Measurements from ENCODE around the gene ZNF33B.
A peak's percentile ranks its signal among the peaks of the same experiment; 100 is the strongest.
"Not testable (repeated sequence)": the region's sequence is repeated elsewhere in the genome, so short reads cannot be mapped to it uniquely, and the experiment has no call there.

ZNF33B gene

DNA sequence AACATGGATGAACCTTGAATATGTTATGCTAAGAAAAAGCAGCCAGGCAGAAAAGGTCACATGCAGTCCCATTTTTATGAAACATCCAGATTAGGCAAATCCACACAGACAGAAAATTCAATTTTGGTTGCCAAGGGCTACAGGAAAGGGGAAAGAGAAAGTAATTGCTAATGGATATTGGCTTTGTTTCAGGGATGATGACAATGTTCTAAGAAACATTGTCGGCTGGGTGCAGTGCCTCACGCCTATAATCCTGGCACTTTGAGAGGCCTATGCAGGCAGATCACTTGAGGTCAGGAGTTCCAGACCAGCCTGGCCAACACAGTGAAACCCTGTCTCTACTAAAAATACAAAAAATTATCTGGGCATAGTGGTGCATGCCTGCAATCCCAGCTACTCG is 23.0 kb downstream of the ZNF33B start:
- DNase-seq (ENCODE audit: low read depth): no peak

DNA sequence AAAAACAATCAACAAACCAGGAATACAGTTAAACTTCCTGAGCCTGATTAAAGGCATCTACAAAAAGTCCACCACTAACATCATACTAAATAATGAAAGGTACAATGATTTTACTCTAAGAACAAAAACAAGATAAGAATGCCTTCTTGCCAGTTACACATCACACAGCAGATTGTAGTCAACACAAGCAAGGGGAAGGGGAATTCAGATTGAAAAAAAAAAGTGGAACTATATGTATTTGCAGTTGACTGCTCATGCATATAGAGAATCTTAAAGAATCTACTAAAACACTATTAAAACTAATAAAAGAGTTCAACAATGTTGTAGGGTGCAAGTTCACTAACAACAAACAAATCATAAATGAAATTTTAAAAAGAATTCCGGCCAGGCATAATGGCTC is 28.5 kb downstream of the ZNF33B start:
- no peak for DNase-seq (ENCODE audit: low read depth)

DNA sequence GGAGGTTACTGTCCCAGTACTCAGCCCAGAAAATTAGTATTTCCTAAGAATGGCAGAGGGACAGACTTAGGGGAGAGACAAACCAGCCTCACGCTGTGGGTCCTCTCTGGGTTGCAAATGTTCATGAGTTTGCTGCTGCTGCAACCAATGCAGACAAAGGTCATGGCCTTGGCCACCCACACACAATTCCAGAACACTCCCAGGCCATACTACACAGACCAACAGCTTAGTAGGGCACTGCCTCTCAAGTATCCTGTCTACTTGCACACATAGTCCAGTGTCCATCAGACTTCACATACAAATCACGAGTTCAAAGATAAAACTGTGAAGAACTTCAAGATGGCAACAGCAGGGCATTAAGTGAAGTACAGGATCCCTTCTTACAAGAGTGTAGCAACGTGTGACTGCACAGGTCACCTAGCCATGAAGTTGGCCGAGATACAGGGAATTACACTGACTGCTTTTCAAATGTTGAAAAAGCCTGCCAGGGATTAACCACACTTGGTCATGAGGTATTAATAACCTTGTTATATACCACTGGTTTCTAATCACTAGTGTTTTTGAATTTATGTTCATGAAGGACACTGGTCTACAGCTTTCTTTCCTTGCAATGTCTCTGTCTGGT is 40.0 kb downstream of the ZNF33B start:
- DNase-seq (ENCODE audit: low read depth): no peak

DNA sequence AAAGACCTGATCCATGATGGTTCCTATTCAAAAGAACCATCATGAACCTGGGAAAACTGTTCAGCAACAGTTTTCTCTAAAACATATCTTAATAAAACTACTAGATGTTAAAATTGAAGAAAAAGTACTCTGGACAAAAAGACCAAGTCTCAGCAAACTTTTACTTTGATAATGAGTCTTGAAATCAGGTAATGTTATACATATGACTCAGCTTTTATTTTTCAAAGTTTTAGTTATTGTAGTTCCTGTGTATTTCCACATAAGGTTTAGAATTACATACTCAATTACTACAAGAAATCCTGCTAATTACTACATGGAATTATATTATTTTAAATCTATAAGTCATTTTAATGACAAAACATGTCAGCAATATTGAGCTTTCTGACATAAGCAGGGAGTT is 42.2 kb downstream of the ZNF33B start:
- no peak for DNase-seq (ENCODE audit: low read depth)

DNA sequence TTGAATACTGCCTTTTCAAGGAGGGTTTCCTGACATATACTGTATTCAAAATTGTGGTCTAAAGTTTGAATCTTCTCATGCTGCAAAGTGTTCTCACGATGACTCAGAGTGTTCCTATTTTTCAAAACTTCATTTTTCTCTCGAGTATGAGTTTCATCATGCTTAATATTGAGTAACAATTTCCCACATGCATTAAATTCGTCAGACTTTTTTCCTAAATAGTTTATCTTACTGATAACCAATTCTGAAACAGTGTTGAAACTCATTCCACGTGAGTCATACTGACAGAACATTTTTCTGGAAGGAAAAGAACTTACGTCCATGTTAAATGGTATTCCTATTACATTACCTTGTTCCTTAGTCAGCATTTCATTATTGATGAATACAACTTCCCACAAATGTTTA is 44.1 kb downstream of the ZNF33B start:
- DNase-seq (ENCODE audit: low read depth): no peak

DNA sequence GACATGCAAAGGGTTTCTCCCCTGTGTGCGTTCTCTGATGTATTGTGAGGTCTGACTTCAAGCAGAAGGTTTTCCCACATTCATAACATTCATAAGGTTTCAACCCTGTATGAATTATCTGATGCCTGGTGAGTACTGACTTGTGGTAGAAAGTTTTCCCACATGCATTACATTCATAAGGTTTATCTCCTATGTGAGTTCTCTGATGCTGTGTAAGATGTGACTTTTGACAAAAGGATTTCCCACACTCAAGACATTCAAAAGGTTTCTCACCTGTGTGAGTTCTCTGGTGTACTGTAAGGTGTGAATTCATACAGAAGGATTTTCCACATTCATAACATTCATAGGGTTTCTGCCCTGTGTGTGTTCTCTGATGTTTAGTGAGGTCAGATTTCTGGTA is 45.1 kb downstream of the ZNF33B start:
- no peak for DNase-seq (ENCODE audit: low read depth)

DNA sequence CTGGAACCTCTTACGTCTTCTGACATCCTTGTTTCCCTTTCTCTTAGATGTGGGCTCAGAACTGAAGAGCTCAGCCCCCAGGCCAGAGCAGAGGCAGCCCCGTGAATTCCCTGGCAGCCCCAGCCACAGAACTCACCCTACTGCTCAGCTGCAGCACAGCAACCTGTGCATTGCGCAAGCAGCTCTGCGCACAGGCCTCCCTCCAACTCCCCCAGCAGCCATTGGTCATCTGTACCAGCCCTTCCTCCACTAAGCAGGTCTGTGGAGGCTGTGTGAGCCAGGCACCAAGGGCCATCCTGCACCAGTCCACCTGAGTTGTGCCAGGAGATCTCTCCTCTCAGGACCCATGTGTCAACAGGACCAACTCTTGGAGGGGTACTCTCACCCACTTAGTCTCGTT is 54.5 kb downstream of the ZNF33B start:
- DNase-seq (ENCODE audit: low read depth): no peak

DNA sequence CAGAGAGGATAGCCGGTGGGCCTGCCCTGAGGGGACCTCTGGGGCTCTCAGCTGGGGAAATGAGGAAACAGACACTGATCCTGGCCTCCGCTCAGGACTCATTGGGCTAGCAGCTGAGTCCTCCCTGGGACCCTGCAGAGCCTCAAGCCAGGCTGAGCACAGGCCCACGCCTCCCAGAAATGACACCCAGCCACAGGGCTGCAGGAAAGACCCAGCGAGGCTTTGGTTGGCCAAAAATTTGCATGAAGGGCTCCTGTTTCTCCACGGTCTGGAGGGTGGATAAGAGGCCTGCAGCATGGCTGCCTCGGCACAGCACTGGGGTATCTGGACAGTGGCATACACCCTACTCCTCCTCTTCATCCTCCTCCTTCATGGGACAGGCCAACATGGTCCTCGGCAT is 60.4 kb downstream of the ZNF33B start:
- DNase-seq (ENCODE audit: low read depth): no peak

DNA sequence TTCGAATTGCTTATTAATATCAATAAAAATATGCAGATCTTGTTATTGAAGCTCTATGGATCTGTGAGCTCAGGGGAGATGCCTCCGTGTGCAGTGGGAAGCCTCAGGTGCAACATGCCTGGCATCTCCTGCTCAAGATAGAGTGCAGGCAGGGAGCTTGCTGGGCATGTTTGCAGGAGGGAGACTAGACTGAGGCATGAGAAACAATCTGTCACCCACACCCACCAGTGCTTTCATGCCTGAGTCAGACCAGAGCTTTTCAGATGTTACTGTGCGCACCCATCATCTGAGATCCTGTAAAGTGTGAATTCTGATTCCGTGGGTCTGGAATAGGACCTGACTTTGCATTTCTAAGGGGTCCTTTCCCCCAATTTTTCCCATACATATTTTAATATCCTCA is 62.0 kb downstream of the ZNF33B start:
- DNase-seq (ENCODE audit: low read depth): no peak

DNA sequence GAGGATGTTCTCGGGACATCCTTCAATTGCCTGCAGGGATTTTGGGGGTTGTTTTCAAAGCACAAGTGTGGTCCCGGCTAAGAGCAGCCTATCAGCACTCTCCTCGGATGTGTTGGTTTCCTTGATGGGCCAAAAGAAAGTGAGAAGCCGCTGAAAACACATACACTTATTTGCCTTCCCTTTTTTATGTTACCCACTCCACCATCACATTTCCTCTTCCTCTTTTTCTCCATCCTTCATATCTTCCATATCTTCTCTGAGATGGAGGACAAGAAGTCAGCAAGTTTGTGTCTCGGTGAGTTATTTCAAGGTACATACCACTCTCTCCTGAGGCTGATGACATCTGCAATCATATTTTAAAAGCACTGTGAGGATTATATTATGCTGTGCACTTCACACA is 64.0 kb downstream of the ZNF33B start:
- no peak for DNase-seq (ENCODE audit: low read depth)

DNA sequence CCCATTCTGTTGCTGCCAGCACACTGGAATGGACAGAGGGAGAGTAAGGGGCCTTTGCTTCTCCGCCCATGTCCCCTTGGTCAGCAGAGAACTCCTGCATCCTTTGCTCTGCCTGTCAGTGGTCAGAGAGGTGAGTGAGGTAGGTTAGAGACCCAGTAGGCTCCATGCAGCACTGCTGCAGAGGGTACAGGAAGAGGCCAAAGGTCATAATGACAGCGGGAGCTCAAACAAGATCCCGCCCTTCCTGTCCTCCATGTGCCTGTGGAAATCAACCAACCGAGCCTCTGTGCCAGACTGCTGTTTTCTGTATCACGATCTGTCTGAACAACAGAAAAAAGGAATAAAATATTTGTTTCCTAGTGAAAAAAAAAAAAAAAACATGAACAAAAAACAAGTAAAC is 81.4 kb downstream of the ZNF33B start:
- no peak for DNase-seq (ENCODE audit: low read depth)

DNA sequence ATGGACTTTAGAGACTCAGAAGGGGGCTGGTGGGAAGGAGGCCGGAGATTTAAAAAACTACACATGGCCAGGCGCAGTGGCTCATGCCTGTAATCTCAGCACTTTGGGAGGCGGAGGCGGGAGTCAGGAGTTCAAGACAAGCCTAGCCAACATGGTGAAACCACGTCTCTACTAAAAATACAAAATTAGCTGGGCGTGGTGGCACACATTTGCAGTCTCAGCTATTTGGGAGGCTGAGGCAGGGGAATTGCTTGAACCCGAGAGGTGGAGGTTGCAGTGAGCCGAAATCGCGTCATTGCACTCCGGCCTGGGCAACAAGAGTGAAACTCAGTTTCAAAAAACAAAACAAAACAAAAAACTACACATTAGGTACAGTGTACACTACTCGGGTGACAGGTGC is 84.8 kb downstream of the ZNF33B start:
- DNase-seq (ENCODE audit: low read depth): not testable (repeated sequence)

DNA sequence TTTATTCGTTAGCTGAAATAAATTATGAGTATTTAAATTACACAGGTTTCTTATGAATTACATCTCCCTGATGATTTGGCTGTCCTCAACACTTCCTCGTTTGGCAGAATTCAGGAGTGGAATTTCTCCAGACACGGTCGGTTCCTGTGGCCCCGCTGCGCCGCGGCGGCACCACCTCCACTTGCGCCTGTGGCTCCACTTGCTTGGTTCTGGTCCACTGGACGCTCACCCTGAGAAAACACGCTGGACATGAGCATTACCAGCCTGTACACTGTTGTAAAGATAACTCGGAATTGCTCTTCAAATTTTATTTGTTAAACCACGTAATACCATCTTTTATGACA is 85.3 kb downstream of the ZNF33B start:
- no peak for DNase-seq (ENCODE audit: low read depth)

DNA sequence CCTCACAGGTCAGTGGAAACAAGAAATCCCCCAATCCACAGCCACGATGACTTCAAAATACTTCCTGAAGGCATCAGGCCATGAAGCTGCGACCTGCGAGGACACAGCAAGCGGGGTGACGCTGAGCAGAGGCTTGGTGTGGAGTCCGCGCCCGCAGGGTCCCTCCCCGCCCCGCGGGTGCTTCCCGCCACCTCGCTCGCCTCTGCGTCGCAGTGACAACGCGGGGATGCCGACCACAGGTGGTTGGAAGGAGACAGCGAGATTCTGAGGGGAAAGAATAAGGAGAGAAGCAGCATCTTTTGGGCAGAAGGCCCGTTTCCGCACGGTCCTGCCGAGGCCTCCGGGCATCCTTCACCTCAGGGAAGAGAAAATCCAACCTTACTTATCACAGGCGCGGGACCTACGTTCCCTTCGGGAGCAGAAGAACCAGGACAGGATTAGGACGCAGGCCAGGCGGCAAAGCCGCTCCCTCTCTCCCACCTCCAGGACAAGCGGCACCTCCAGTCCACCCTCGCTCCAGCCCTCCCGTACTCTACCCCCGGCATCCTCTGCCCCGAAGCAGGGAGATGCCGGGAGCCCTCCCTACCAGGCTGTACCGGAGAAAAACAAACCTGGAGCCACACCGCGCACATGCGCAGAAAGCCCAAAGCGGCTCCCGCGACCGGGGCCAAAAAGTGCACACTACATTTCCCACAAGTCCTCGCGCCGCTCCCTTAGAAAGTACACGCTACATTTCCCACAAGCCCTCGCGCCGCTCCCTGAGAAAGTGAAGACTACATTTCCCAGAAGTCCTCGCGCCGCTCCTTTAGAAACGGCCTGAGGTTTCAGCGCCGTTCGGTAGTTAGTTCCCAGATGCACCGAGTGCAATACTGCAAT is 85.9 kb downstream of the ZNF33B start:
- DNase-seq (ENCODE audit: low read depth): peak; percentile 92

DNA sequence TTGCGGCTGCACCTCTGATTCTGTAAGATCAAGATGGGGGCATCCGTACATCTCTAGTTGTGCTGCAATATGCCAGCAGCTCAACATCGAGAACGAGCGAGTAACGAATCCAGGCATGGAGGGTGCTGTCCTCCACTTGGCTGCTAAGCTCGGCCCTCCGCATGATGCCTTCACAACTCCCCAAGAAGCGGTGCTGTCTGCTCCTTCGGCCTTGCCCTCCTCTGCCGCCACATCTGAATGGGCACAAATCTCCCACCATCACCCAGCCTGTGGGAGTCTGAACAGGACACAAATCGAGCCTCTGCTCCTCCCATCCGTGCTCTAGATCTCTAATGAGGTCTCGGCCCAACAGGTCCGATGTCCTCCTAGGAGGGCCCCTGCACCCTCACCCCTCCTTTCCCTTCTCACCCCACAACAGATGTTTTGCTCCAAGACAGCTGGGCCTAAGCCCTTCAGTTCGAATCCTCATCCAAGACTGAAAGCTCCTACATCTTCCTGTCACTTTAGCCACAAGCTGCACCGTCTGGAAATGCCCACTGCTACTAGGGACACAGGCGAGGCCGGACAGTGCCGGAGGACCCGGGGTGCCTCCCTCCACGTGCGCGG is 86.7 kb downstream of the ZNF33B start:
- no peak for DNase-seq (ENCODE audit: low read depth)

DNA sequence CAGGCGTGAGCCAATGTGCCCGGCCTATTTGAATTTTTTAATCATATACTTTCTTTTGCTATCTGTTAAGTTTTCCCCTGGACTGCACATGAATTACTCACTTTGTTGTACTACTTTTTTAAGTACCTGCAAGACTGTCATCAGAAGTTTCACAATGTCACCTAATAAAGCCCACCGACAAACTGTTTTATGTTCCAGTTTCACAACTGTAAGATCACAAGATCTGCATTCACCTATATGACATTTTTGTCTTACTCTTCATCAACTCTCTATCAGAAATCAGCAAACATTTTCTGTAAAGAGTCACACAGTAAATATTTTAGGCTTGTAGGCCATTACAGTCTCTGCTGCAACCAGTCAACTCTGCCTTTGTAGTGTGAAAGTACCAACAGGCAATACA is 88.5 kb downstream of the ZNF33B start:
- no peak for DNase-seq (ENCODE audit: low read depth)

DNA sequence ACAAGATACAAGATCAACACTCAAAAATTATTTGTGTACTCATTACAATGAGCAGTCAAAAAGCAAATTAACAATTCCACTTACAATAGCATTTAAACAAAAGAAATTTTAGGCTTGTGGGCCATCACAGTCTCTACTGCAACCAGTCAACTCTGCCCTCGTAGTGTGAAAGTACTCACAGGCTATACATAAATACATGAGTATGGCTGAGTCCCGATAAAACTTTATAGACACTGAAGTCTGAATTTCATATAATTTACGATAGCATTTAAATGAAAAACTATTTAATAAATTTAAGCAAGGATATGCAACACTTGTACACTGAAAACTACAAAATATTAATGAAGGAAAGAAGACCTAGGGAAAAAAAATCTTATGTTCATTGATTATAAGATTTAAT is 90.1 kb downstream of the ZNF33B start:
- no peak for DNase-seq (ENCODE audit: low read depth)

DNA sequence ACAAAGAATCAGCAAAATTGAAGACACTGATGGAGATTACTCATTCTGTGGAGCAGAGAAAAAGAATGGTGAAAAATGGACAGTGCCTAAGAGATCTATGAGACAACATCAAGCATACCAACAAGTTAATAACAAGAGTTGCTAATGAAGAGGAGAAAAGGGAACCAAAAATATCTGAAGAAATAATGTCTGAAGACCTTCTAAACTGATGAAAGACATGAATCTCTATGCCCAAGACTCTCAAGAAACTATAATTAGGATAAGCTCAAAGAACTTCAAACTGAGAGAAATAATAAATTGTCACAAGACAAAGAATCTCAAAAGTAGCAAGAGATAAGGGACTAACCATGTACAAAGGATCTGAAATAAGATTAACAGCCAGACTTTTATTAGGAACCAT is 93.4 kb downstream of the ZNF33B start:
- no peak for DNase-seq (ENCODE audit: low read depth)

DNA sequence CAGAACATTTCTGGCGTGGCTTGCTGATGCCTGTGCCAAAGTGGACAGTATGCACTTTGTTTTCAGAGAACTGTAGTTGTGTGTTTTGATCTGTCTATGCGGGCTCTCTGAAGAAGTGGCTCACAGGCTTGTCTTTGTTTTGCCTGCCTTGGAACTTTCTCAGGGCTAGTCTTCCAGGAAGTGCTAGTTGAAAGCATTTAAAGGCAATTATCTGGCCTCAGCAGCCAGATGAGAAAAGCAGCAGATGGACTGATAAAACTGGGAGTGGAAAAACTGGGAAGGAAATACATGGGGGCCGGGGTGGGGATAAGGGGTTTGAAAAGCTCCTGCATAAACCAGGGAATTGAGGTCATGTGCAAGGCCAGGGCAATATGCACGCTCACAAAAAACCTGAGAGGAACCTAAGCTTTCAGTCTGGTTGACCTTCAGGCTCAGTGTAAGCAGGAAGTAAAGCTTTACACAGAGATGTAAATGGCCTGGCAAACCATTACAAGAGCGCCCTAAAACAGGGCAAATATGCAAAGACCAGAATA is 94.5 kb downstream of the ZNF33B start:
- DNase-seq (ENCODE audit: low read depth): no peak
